HepG2 (cell line): ENCODE data around the gene PRKAB1. TPM values are rescaled to one million over a fixed set of nuclear protein-coding genes. Genes with fewer than 3 reads are reported as not detected.

Source experiments
- ELF3 ChIP-seq: IDR thresholded peaks from 2 replicates; pipeline ENCODE4 v1.6.1; 2016; ENCODE audit warnings: missing genetic modification reagents, missing compliant biosample characterization
- FOXA1 ChIP-seq, 2 experiments: fragments of 450-650 bp in 1 of 2; sonication (generic) in 1 of 2; formaldehyde crosslinking in 1 of 2; IDR thresholded peaks; 2 replicates each; pipeline versions ENCODE4 v1.4.0 to v1.6.1; 2016 to 2020; ENCODE audit warnings: missing genetic modification reagents in 1 of 2
- HNF1A ChIP-seq, 2 experiments: sonication (generic) in 1 of 2; formaldehyde crosslinking in 1 of 2; IDR thresholded peaks; 2 replicates each; pipeline versions ENCODE4 v1.4.0 to v1.6.1; 2016 to 2020; ENCODE audit warnings: borderline replicate concordance in 1 of 2, low read depth in 1 of 2, mild to moderate bottlenecking in 1 of 2, missing genetic modification reagents in 1 of 2
- KLF11 ChIP-seq: IDR thresholded peaks from 2 replicates; pipeline ENCODE4 v1.6.1; 2016; ENCODE audit warnings: missing compliant biosample characterization
- KLF6 ChIP-seq: IDR thresholded peaks from 2 replicates; pipeline ENCODE4 v1.8.0; 2016; ENCODE audit warnings: missing biosample characterization, missing genetic modification reagents
- NCOA2 ChIP-seq: sonication (generic); formaldehyde crosslinking; IDR thresholded peaks from 2 replicates; pipeline ENCODE4 v1.8.0; 2022; ENCODE audit warnings: inconsistent platforms
- PAWR ChIP-seq: sonication (generic); formaldehyde crosslinking; IDR thresholded peaks from 2 replicates; pipeline ENCODE4 v1.4.0; 2020; ENCODE audit warnings: missing genetic modification reagents, mild to moderate bottlenecking, borderline replicate concordance
- ZNF354B ChIP-seq: sonication (generic); formaldehyde crosslinking; IDR thresholded peaks from 2 replicates; pipeline ENCODE4 v1.8.0; 2022; ENCODE audit warnings: mild to moderate bottlenecking, missing genetic modification reagents
- ZNF407 ChIP-seq: sonication (generic); formaldehyde crosslinking; IDR thresholded peaks from one replicate; pipeline ENCODE4 v1.5.1; 2020; ENCODE audit warnings: mild to moderate bottlenecking, missing genetic modification reagents; ENCODE audit errors: not compliant biosample characterization
- ZNF747 ChIP-seq: sonication (generic); formaldehyde crosslinking; IDR thresholded peaks from 2 replicates; pipeline ENCODE4 v1.8.1; 2023; ENCODE audit warnings: missing genetic modification reagents, mild to moderate bottlenecking, borderline replicate concordance
- polyA plus RNA-seq, 8 experiments: library from polyadenylated mRNA; depleted of rRNA in 3 of 8; stranded (reverse) in 7 of 8; unstranded in 1 of 8; fragments of >200 nt; fragmentation: Illumina TruSeq in 4 of 8; extraction: Trizol in 4 of 8; gene quantifications; 2 replicates each; pipeline versions ENCODE4 v1.2.1 to v1.2.3, GENCODE V29; 2011 to 2016; ENCODE audit warnings: low read depth in 4 of 8, missing spikeins in 1 of 8, mixed read lengths in 1 of 8; ENCODE audit not compliant: insufficient read depth in 1 of 8
- total RNA-seq, 5 experiments: library from RNA; depleted of rRNA; stranded (reverse); fragments of >200 nt; fragmentation: Illumina TruSeq; extraction: Trizol; gene quantifications; 2 replicates each; pipeline ENCODE4 v1.2.3, GENCODE V29; 2016; ENCODE audit warnings: low read depth in 1 of 5
- TF ChIP-seq, protein P1 (sequence below): sonication (generic); formaldehyde crosslinking; conservative IDR thresholded peaks from 2 replicates; pipeline ENCODE4 v1.4.0; 2020; ENCODE audit warnings: mild to moderate bottlenecking, missing genetic modification reagents, moderate library complexity

PRKAB1 gene
- total and polyA plus RNA-seq, 2 of the 13 experiments (the other 11 are each of a cell fraction or from before 2014, with no cell fraction given): 28.4 to 35.5 TPM

DNA sequence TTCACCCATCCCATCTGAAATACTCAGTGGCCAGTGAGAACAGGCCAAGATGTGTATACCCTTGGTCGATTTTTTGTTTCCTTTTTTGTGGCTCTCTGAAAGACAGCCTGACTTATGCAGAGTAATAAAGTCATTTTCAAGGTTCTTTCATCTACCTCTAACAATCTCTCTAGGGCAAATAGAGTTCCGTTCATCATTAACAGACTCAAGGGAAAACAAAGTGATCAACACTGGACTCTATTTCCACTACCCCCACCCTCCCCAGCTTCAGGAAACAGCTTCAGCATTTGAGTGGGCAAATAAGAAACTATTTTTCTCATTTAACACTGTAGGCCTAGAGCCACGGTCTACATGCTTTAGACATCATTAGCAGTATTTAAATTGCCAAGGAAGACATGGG lies 15.9 kb downstream of the PRKAB1 start (continued):
- TF ChIP-seq HNF1A (IDR thresholded peaks at IDR 0.05; ENCODE audit: low read depth) (peak; percentile 85), HNF1A (CRISPR knock-in tag; IDR thresholded peaks at IDR 0.05; ENCODE audit: borderline replicate concordance) (peak; percentile 61; the same call in 1 of the 2 replicates), KLF11 (CRISPR knock-in tag) (no peak), ELF3 (CRISPR knock-in tag) (peak; percentile 65; the same call in 1 of the 2 replicates), ZNF354B (no peak), ZNF407 (CRISPR knock-in tag) (no peak), KLF6 (no peak), FOXA1 (IDR thresholded peaks at IDR 0.05) (no peak), FOXA1 (CRISPR knock-in tag; IDR thresholded peaks at IDR 0.05) (peak; percentile 14; the same call in 1 of the 2 replicates), ZNF747 (CRISPR knock-in tag) (no peak), NCOA2 (CRISPR knock-in tag) (peak; percentile 58), PAWR (CRISPR knock-in tag) (no peak)
- TF ChIP-seq, protein P1, sequence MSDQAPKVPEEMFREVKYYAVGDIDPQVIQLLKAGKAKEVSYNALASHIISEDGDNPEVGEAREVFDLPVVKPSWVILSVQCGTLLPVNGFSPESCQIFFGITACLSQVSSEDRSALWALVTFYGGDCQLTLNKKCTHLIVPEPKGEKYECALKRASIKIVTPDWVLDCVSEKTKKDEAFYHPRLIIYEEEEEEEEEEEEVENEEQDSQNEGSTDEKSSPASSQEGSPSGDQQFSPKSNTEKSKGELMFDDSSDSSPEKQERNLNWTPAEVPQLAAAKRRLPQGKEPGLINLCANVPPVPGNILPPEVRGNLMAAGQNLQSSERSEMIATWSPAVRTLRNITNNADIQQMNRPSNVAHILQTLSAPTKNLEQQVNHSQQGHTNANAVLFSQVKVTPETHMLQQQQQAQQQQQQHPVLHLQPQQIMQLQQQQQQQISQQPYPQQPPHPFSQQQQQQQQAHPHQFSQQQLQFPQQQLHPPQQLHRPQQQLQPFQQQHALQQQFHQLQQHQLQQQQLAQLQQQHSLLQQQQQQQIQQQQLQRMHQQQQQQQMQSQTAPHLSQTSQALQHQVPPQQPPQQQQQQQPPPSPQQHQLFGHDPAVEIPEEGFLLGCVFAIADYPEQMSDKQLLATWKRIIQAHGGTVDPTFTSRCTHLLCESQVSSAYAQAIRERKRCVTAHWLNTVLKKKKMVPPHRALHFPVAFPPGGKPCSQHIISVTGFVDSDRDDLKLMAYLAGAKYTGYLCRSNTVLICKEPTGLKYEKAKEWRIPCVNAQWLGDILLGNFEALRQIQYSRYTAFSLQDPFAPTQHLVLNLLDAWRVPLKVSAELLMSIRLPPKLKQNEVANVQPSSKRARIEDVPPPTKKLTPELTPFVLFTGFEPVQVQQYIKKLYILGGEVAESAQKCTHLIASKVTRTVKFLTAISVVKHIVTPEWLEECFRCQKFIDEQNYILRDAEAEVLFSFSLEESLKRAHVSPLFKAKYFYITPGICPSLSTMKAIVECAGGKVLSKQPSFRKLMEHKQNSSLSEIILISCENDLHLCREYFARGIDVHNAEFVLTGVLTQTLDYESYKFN (CRISPR knock-in tag): peak; percentile 81
